ENCODE results near the gene OMA1. TPM values are rescaled to one million over a fixed set of nuclear protein-coding genes. Genes with fewer than 3 reads are reported as not detected.
A peak's percentile ranks its signal among the peaks of the same experiment; 100 is the strongest.

OMA1 gene
- total RNA-seq, 1 experiment from 2014 or later = 27.9 TPM

DNA sequence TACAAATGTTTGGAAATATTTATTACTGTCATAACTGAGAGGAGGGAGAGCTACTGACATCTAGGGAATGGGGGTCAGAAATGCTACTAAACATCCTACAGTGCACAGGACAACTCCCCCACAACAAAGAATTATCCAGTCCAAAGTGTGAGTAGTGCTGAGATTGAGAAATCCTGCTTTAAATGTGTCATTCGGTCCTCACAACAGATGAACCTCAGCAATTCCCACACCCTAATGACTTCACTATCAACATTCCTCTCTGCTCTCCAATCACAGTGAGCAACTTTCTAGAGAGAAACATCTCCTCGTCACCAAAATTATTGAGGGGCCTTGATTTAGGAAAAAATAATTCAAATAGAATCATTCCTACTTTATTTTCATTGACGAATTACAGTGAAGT, 18.0 kb downstream of the OMA1 start:
- H3K36me3 ChIP-seq (ENCODE audit: low read depth) = no peaks in the 10 kb centered on the region
- peak in 1 of 2 experiments; percentile 36 for DNase-seq
- H2AFZ ChIP-seq = no peak overlapping the region
- no peak overlapping the region for H3K4me3 ChIP-seq
- no peaks in the 10 kb centered on the region for H3F3A ChIP-seq (ENCODE audit: insufficient read depth, low read depth)
- no peak overlapping the region for H3K4me2 ChIP-seq
- POLR2A ChIA-PET (ENCODE audit: unreplicated experiment) = no interaction called here
- intact Hi-C loops (cut with micrococcal nuclease; ENCODE audit: unreplicated experiment) = no loop called here
- CTCF ChIA-PET = no interaction called here
- no peaks in the 10 kb centered on the region for H3K4me1 ChIP-seq (replicated peaks; ENCODE audit: insufficient read depth)
- H3K27ac ChIP-seq = no peak overlapping the region
- H4K20me1 ChIP-seq (ENCODE audit: insufficient read depth) = no peaks in the 10 kb centered on the region
- H3K79me2 ChIP-seq (ENCODE audit: low read depth) = no peaks in the 10 kb centered on the region
- H3K9me3 ChIP-seq (ENCODE audit: insufficient read depth, low read depth) = no peaks in the 10 kb centered on the region
- BruUV-seq (replicated peaks) = no TSS peak
- TF ChIP-seq CTCF (conservative IDR thresholded peaks at IDR 0.05) = no peak
- no peak for TF ChIP-seq EZH2 (IDR thresholded peaks at IDR 0.05; ENCODE audit: low read depth)
- H3K27me3 ChIP-seq (ENCODE audit: insufficient read depth, low read depth) = no peaks in the 10 kb centered on the region
- no peaks in the 10 kb centered on the region; the same call in 1 of the 2 replicates for H3K9me2 ChIP-seq (ENCODE audit: insufficient read depth)

GRCh38 chr1:58524353-58524945, 22.1 kb downstream of the OMA1 start:
- POLR2A ChIA-PET (ENCODE audit: unreplicated experiment) = no interaction called here

DNA sequence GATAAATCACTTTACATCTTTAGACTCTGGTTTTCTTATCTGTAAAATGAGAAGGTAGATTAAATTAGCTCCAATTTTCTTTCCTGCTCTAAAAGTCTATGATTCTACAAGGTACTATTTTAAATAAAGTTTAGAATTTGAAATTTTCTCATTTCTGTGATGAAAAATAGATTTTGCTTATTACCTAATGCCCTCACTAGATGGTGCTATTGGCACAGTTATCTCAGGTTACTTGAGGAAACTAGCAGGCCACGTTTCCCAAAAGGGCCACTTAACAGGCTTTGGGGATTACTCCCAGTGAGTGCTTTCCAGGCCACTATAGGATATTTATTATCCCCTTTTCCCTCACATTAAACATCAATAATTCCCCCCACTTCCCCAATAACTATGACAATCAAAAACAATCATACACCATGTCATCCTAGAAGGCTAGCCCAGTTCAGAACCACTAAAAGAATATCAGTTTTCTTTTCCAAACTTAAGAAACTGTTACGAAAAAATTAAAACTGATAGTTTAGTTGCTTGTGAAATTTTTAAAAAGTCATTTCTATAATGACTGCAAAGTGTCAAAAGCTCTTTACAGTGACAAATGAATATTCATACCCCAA, 30.6 kb downstream of the OMA1 start:
- intact Hi-C loops (cut with micrococcal nuclease; ENCODE audit: unreplicated experiment) = loop anchor here (1.0 to 10.0 kb wide), 6 partner anchors 31 to 1431 kb away; partner anchors contain the start of genes JUN and OMA1
- no peaks in the 10 kb centered on the region for H3K36me3 ChIP-seq (ENCODE audit: low read depth)
- H3K9me3 ChIP-seq (ENCODE audit: insufficient read depth, low read depth) = no peaks in the 10 kb centered on the region
- peak; percentile 25 to 61 for DNase-seq
- no peaks in the 10 kb centered on the region for H4K20me1 ChIP-seq (ENCODE audit: insufficient read depth)
- TF ChIP-seq CTCF (conservative IDR thresholded peaks at IDR 0.05) = peak; percentile 86
- TF ChIP-seq EZH2 (IDR thresholded peaks at IDR 0.05; ENCODE audit: low read depth) = no peak
- H3K27me3 ChIP-seq (ENCODE audit: insufficient read depth, low read depth) = no peaks in the 10 kb centered on the region
- H3K27ac ChIP-seq = no peak overlapping the region
- POLR2A ChIA-PET (ENCODE audit: unreplicated experiment) = no interaction called here
- H3K4me3 ChIP-seq = no peak overlapping the region
- H2AFZ ChIP-seq = no peak overlapping the region
- H3K4me1 ChIP-seq (replicated peaks; ENCODE audit: insufficient read depth) = no peaks in the 10 kb centered on the region
- no peaks in the 10 kb centered on the region for H3F3A ChIP-seq (ENCODE audit: insufficient read depth, low read depth)
- BruUV-seq (replicated peaks) = no TSS peak
- no peak overlapping the region for H3K4me2 ChIP-seq
- H3K9me2 ChIP-seq (ENCODE audit: insufficient read depth) = 0 out of 2 replicates have a peak, but pooled peaks cover 5% of the 10 kb centered on the region
- no peaks in the 10 kb centered on the region for H3K79me2 ChIP-seq (ENCODE audit: low read depth)
- CTCF ChIA-PET = interaction anchor here (0.6 to 1.0 kb wide), 3 partner anchors 52 to 1237 kb away, joined by 3 read pairs; no protein-coding TSS in a partner anchor

More at GRCh38 chr1:58524353-58524945, 22.1 kb downstream of the OMA1 start:
- H3F3A ChIP-seq (ENCODE audit: insufficient read depth, low read depth) = no peaks in the 10 kb centered on the region
- DNase-seq = no peak
- H3K4me2 ChIP-seq = no peak overlapping the region
- H2AFZ ChIP-seq = no peak overlapping the region
- H3K9me3 ChIP-seq (ENCODE audit: insufficient read depth, low read depth) = no peaks in the 10 kb centered on the region
- H4K20me1 ChIP-seq (ENCODE audit: insufficient read depth) = no peaks in the 10 kb centered on the region
- CTCF ChIA-PET = interaction anchor here (0.6 kb wide), 2 partner anchors 126 to 310 kb away, joined by 3 read pairs; no protein-coding TSS in a partner anchor
- H3K27ac ChIP-seq = no peak overlapping the region
- no TSS peak for BruUV-seq (replicated peaks)
- 0 out of 2 replicates have a peak, but pooled peaks cover 5% of the 10 kb centered on the region for H3K9me2 ChIP-seq (ENCODE audit: insufficient read depth)
- no peak for TF ChIP-seq CTCF (conservative IDR thresholded peaks at IDR 0.05)
- TF ChIP-seq EZH2 (IDR thresholded peaks at IDR 0.05; ENCODE audit: low read depth) = no peak
- H3K36me3 ChIP-seq (ENCODE audit: low read depth) = peaks cover 3% of the 10 kb centered on the region; the same call in 1 of the 2 replicates
- intact Hi-C loops (cut with micrococcal nuclease; ENCODE audit: unreplicated experiment) = no loop called here
- H3K4me3 ChIP-seq = no peak overlapping the region
- no peaks in the 10 kb centered on the region for H3K4me1 ChIP-seq (replicated peaks; ENCODE audit: insufficient read depth)
- no peaks in the 10 kb centered on the region for H3K27me3 ChIP-seq (ENCODE audit: insufficient read depth, low read depth)
- no peaks in the 10 kb centered on the region for H3K79me2 ChIP-seq (ENCODE audit: low read depth)

Measured in PC-9 (cell line).